Vagina (tissue), 2 donors: ENCODE results near the gene CD44.

ENCODE experiments used
- POLR2A ChIP-seq, 2 donors: fragments of 450-650 bp; IDR thresholded peaks; one replicate each; pipeline ENCODE4 v1.6.1; 2017; ENCODE audit warnings: antibody characterized with exemption in 2 of 2, mild to moderate bottlenecking in 2 of 2, moderate library complexity in 2 of 2
- TF ChIP-seq, protein P1 (sequence below), 3 experiments: fragments of 450-650 bp in 2 of 3; fragments of 200-600 bp in 1 of 3; sonication (generic) in 1 of 3; IDR thresholded peaks; one replicate each; pipeline ENCODE4 v1.5.1; 2017 to 2019; ENCODE audit warnings: antibody characterized with exemption in 3 of 3, mild to moderate bottlenecking in 2 of 3, moderate library complexity in 2 of 3

DNA sequence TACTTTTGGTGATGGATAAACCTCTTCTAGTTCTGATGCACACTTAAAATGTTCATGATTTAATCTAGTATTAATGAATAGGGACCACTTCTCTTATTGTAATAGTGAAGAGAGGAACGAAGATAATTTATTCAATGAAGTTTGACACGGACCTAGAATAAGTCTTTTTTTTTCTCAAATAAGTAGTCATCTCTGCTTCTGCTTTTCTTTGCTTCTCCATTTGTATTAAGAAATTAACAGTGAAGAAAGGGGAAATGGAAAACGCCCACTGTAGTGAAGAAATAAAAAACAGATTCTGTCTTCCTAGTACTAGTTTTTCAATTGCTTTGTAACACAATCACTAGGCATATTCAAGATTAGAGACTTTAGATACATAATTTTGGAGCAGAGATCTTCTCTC, 73.0 kb downstream of the CD44 start:
- TF ChIP-seq, protein P1, sequence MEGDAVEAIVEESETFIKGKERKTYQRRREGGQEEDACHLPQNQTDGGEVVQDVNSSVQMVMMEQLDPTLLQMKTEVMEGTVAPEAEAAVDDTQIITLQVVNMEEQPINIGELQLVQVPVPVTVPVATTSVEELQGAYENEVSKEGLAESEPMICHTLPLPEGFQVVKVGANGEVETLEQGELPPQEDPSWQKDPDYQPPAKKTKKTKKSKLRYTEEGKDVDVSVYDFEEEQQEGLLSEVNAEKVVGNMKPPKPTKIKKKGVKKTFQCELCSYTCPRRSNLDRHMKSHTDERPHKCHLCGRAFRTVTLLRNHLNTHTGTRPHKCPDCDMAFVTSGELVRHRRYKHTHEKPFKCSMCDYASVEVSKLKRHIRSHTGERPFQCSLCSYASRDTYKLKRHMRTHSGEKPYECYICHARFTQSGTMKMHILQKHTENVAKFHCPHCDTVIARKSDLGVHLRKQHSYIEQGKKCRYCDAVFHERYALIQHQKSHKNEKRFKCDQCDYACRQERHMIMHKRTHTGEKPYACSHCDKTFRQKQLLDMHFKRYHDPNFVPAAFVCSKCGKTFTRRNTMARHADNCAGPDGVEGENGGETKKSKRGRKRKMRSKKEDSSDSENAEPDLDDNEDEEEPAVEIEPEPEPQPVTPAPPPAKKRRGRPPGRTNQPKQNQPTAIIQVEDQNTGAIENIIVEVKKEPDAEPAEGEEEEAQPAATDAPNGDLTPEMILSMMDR (IDR thresholded peaks at IDR 0.05) = no peak
- no peak for TF ChIP-seq POLR2A (IDR thresholded peaks at IDR 0.05)
